ENCODE data around the gene ACKR2.
A peak's percentile ranks its signal among the peaks of the same experiment; 100 is the strongest.
"Not testable (repeated sequence)": the region's sequence is repeated elsewhere in the genome, so short reads cannot be mapped to it uniquely, and the experiment has no call there.

ACKR2 gene

DNA sequence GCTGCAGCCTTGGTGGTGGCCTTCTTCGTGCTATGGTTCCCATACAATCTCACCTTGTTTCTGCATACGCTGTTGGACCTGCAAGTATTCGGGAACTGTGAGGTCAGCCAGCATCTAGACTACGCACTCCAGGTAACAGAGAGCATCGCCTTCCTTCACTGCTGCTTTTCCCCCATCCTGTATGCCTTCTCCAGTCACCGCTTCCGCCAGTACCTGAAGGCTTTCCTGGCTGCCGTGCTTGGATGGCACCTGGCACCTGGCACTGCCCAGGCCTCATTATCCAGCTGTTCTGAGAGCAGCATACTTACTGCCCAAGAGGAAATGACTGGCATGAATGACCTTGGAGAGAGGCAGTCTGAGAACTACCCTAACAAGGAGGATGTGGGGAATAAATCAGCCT is 56.0 kb downstream of the ACKR2 start:
- DNase-seq, result no peak

DNA sequence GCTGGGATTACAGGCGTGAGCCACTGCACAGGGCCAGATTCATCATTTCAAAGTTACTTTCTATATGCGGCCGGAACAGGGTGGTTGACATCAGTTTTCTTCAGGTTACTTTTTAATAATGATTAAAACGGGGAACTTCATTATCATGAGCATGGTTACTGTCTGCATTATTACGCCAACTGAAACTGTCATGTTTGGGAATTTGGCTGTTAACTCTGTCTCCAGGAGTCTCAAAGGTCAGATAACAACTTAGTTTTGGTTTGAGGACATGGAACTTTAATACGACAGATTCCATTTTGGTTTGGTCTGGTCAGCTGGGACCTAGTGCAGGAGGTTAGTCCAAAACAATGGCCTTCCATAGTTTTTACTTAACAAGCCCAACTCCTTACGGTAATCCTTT is 57.9 kb downstream of the ACKR2 start:
- DNase-seq, result no peak

DNA sequence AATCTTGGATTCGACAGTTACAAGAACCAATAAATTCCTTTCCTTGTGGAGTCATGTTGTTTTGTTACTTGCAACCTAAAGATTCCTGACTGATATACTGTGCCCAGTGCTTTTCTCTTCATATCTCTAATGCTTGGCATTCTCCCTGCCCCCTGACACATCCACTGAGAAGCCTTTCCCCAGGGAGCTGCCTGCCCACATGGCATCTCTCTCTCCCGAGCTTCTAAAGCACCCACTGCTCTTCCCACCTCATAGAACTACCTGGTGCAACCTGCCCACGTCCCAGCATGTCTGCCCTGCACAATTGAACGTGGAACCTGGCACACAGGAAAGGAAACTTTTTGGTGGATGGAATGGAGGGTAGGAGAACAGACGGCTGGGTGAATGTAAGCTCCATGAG is 59.6 kb downstream of the ACKR2 start:
- no peak for DNase-seq

GRCh38 chr3:42871592-42872196 is 62.4 kb downstream of the ACKR2 start:
- DNase-seq, result no peak

GRCh38 chr3:42872718-42873117 is 63.5 kb downstream of the ACKR2 start:
- no peak for DNase-seq

GRCh38 chr3:42873221-42873982 is 64.2 kb downstream of the ACKR2 start:
- DNase-seq, result no peak

- DNase-seq, result no peak
Measured at GRCh38 chr3:42874749-42875148, 65.5 kb downstream of the ACKR2 start.

- no peak for DNase-seq
Measured at GRCh38 chr3:42875325-42876151, 66.3 kb downstream of the ACKR2 start, which contains the start of gene CYP8B1. CYP8B1 (minus strand) TSS chr3:42875879; CDS start chr3:42875816, 63 bp downstream.

GRCh38 chr3:42876401-42876800 is 67.2 kb downstream of the ACKR2 start:
- DNase-seq, result no peak

DNA sequence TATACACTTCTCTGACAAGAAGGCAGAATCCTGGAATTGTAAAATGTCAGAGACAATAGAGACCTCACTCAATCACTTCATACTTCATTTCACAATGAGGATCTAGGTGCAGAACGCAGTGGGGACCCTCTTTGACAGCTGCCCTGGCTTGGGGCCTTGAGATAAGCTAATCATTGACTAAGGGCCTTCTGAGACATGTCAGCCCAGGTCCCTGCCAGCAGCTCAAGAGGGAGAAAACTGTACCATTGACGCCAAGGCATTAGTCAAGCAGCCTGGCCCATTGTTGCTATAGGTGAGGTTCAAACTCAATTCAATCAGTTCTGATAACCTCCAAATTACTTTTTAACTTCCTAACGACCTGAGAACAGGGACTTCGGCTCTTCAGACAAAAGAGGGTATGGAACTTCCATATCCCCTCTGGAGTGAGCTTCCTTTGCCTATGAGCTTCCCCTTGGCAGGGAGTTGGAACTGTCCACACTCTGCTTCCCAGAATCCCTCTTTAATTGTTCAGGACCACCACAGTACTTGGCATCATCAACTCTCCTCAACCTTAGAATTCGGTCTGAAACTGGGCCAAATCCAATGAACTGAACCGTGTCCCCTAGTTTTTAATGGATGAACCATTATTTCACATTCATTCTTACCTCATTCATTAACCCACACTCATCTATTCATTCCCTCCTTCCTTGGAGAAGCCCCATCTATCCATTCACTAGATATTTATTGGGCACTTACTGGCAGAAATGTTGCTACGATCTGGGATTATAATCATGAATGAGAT is 67.9 kb downstream of the ACKR2 start:
- DNase-seq, result no peak

GRCh38 chr3:42877881-42878280 is 68.6 kb downstream of the ACKR2 start:
- DNase-seq, result no peak

- no peak for DNase-seq
Measured at GRCh38 chr3:42880183-42880582, 70.9 kb downstream of the ACKR2 start.

- DNase-seq, result peak; percentile 39
Measured at GRCh38 chr3:42880601-42881451, 71.6 kb downstream of the ACKR2 start.

DNA sequence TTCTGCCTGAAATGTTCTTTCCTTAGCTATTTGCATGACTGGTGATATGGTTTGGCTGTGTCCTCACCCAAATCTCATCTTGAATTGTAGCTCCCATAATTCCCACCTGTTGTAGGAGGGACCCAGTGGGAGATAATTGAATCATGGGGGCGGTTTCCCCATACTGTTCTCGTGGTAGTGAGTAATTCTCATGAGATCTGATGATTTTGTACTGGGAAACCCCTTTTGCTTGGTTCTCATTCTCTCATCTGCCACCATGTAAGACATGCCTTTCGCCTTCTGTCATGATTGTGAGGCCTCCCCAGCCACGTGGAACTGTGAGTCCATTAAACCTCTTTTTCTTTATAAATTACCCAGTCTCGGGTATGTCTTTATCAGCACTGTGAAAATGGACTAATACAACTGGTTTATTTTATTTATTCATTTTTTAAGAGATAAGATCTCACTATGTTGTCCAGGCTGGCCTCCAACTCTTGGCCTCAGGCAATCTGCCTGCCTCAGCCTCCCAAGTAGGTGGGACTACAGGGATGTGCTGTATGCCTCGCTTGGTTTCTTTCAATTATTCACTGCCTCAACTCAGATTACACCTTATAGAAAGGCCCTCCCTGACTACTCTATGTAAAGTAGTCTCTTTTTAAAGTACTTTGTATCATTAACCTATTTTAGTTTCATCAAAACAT is 74.1 kb downstream of the ACKR2 start:
- DNase-seq, result not testable (repeated sequence)

GRCh38 chr3:42884324-42884723 is 75.1 kb downstream of the ACKR2 start:
- DNase-seq, result no peak

DNA sequence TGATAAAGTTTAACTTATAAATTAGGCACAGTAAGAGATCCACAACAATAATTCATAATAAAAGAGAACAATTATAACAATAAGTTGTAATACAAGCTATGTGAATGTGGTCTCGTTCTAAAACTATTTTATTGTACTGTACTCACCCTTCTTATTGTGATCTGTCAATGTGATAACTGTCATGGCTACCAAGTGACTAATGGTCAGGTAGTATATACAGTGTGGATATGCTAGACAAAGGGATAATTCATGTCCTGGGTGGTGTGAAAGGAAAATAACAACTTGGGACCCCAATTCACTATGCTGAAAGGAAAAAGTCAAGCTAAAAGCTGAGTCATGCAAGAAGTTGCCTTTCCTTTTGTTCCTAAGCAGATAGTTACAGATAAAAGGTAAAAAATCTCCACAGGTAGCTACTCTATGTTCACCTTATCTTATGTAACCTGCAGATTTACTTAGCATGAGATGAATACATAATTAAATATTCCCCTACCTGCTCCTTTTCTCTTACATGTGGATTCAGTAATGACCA is 77.1 kb downstream of the ACKR2 start:
- DNase-seq, result no peak

DNA sequence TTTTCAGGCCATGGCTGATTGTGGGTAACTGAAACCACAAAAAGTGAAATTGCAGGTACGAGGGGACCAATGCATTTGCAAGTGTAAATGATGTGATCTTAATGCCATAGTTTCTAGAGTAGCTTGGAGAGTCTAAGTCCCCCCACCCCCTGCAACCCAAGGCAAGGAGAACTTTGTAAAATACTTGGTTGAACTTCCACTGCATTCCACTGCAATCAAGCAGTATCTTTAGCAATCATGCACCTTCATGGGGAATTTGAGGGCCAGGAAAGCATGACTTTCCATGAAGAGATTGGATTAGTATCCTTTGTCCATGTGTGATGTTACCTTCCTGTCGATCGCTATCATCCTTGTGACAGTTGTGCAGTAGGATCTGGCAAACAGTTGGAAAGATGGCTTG is 77.8 kb downstream of the ACKR2 start:
- DNase-seq, result no peak

GRCh38 chr3:42891042-42891441 is 81.8 kb downstream of the ACKR2 start:
- no peak for DNase-seq

DNA sequence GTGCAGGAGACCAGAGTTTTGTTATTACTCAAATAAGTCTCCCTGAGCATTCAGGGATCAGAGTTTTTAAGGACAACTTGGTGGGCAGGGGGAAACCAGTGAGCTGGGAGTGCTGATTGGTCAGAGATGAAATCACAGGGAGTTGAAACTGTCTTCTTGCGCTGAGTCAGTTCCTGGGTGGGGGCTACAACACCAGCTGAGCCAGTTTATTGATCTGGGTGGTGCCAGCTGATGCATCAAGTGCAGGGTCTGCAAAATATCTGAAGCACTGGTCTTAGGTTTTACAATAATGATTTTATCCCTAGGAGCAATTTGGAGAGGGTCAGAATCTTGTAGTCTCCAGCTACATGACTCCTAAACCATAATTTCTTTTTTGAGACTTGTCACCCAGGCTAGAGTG is 82.9 kb downstream of the ACKR2 start:
- DNase-seq, result no peak

GRCh38 chr3:42892807-42893206 is 83.6 kb downstream of the ACKR2 start:
- DNase-seq, result no peak
